ENCODE results near the gene VGLL4. TPM values are rescaled to one million over a fixed set of nuclear protein-coding genes. Genes with fewer than 3 reads are reported as not detected.

The VGLL4 gene
- total RNA-seq, 1 experiment from 2014 or later, result 46.3 TPM

DNA sequence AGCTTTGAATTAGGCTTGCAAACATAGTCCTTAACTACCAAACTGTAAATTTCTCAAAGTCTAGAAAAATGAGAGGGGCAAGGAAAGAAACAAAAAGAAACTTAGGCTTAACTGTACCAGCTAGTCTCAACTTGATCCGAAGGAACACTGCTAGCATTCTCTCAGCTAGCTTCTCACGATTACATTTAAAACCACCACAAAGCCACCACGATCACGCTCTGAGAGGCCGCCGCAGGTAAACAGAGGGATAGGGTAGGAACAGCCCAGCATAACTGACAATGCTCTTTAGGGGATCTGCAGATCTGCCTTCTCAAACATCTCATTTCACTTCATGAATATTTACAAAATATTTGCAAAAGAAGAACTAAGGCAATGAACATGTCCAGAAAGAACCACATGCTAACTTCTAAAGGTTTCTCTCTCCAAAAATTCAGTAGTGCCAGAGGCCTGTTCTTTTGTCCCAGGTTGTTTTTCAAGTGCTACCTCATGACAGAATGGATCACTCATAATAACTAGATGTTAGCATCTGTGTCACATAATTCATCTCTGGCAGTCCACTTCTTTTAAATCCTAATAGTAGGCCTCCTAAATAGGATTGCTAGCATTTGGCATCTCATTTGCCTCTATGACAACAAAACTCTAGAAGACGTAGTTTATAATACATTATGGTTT, 18.9 kb downstream of the VGLL4 start:
- peaks cover 100% of the 10 kb centered on the region for H3K79me2 ChIP-seq (ENCODE audit: low read length)
- intact Hi-C loops (cut with micrococcal nuclease), result no loop called here
- no peak overlapping the region for H3K4me2 ChIP-seq (ENCODE audit: low read length)
- H3K4me3 ChIP-seq (ENCODE audit: low read length), result no peak overlapping the region
- peaks cover 52% of the 10 kb centered on the region for H4K20me1 ChIP-seq (ENCODE audit: low read length)
- BruUV-seq (replicated peaks), result no TSS peak
- H3F3A ChIP-seq (ENCODE audit: low read length, unreplicated experiment), result no peaks in the 10 kb centered on the region
- no peak overlapping the region for H3K9ac ChIP-seq (ENCODE audit: low read length)
- H3K4me1 ChIP-seq (ENCODE audit: insufficient read depth, low read length), result no peaks in the 10 kb centered on the region
- H3K27ac ChIP-seq (ENCODE audit: low read length), result no peak overlapping the region
- H2AFZ ChIP-seq (ENCODE audit: low read length), result no peak overlapping the region
- no peaks in the 10 kb centered on the region for H3K27me3 ChIP-seq (ENCODE audit: low read length)
- no peaks in the 10 kb centered on the region for H3K9me3 ChIP-seq (ENCODE audit: low read length)
- H3K36me3 ChIP-seq (ENCODE audit: low read depth, low read length), result peaks cover 6% of the 10 kb centered on the region; the same call in 1 of the 2 replicates
- TF ChIP-seq, protein P1, sequence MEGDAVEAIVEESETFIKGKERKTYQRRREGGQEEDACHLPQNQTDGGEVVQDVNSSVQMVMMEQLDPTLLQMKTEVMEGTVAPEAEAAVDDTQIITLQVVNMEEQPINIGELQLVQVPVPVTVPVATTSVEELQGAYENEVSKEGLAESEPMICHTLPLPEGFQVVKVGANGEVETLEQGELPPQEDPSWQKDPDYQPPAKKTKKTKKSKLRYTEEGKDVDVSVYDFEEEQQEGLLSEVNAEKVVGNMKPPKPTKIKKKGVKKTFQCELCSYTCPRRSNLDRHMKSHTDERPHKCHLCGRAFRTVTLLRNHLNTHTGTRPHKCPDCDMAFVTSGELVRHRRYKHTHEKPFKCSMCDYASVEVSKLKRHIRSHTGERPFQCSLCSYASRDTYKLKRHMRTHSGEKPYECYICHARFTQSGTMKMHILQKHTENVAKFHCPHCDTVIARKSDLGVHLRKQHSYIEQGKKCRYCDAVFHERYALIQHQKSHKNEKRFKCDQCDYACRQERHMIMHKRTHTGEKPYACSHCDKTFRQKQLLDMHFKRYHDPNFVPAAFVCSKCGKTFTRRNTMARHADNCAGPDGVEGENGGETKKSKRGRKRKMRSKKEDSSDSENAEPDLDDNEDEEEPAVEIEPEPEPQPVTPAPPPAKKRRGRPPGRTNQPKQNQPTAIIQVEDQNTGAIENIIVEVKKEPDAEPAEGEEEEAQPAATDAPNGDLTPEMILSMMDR (conservative IDR thresholded peaks at IDR 0.05; ENCODE audit: low read depth, low read length), result no peak
- TF ChIP-seq EZH2phosphoT487 (IDR thresholded peaks at IDR 0.05; ENCODE audit: borderline replicate concordance, low read length) (no peak), EZH2 (IDR thresholded peaks at IDR 0.05; ENCODE audit: low read length, unreplicated experiment) (no peak)
- POLR2A ChIA-PET (ENCODE audit: unreplicated experiment), result interaction anchor here (0.7 kb wide), 1 partner anchor 12 kb away, joined by 4 read pairs; no protein-coding TSS in a partner anchor
- no peaks in the 10 kb centered on the region for H3K9me2 ChIP-seq (replicated peaks; ENCODE audit: low read length)
- no peak for DNase-seq
- CTCF ChIA-PET, result interaction anchor here (0.6 kb wide), 1 partner anchor 25 kb away, joined by 3 read pairs; no protein-coding TSS in a partner anchor
- ATAC-seq, result no peak

DNA sequence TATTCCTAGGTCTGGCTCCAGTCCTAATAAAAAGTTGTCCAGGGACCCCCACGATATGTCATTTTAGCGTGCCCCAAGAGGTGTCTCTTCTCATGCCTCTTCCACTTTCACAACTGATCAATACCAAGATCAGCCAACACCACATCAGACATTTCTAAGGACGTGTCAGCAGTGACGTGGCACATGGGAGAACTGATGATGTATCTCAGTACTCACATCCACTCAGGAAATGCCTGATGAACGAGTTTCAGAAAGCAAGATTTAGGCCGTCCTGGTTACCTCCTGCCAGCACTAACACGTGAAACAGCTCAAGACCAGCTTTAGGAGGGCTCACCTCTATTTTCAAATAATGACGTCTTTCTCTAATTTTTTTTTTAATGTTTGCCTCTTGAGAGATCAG, 19.6 kb downstream of the VGLL4 start:
- TF ChIP-seq EZH2 (IDR thresholded peaks at IDR 0.05; ENCODE audit: low read length, unreplicated experiment), result no peak
- no peak for TF ChIP-seq EZH2phosphoT487 (IDR thresholded peaks at IDR 0.05; ENCODE audit: borderline replicate concordance, low read length)
- TF ChIP-seq, protein P1 (conservative IDR thresholded peaks at IDR 0.05; ENCODE audit: low read depth, low read length), result no peak
- intact Hi-C loops (cut with micrococcal nuclease), result no loop called here
- peak; percentile 16 for DNase-seq
- POLR2A ChIA-PET (ENCODE audit: unreplicated experiment), result no interaction called here
- Histone ChIP-seq H3K9ac (ENCODE audit: low read length) (no peak overlapping the region), H3F3A (ENCODE audit: low read length, unreplicated experiment) (no peaks in the 10 kb centered on the region), H3K79me2 (ENCODE audit: low read length) (peaks cover 100% of the 10 kb centered on the region), H3K36me3 (ENCODE audit: low read depth, low read length) (peaks cover 6% of the 10 kb centered on the region; the same call in 1 of the 2 replicates), H3K4me1 (ENCODE audit: insufficient read depth, low read length) (no peaks in the 10 kb centered on the region), H3K9me3 (ENCODE audit: low read length) (no peaks in the 10 kb centered on the region), H3K27me3 (ENCODE audit: low read length) (no peaks in the 10 kb centered on the region), H3K27ac (ENCODE audit: low read length) (no peak overlapping the region), H3K4me3 (ENCODE audit: low read length) (no peak overlapping the region), H2AFZ (ENCODE audit: low read length) (no peak overlapping the region), H3K9me2 (replicated peaks; ENCODE audit: low read length) (no peaks in the 10 kb centered on the region), H3K4me2 (ENCODE audit: low read length) (no peak overlapping the region), H4K20me1 (ENCODE audit: low read length) (peaks cover 52% of the 10 kb centered on the region)
- BruUV-seq (replicated peaks), result no TSS peak
- no peak for ATAC-seq
- CTCF ChIA-PET, result interaction anchor here (0.6 kb wide), 1 partner anchor 24 kb away, joined by 3 read pairs; no protein-coding TSS in a partner anchor

Data from PC-3 (cell line).